T-helper 2 cell treated with Interferon-gamma antibody and Interleukin-4, amounts not matched to agents 100 ng/mL and 5 ng/mL, for 36 hours (primary cell): Measurements from ENCODE around the gene ARFGEF2. TPM values are rescaled to one million over a fixed set of nuclear protein-coding genes. Genes with fewer than 3 reads are reported as not detected.
"Not testable (repeated sequence)": the region's sequence is repeated elsewhere in the genome, so short reads cannot be mapped to it uniquely, and the experiment has no call there.

Experiments
- intact Hi-C: fragments of 100-400 bp; cut with micrococcal nuclease; formaldehyde crosslinking; loops from one replicate; pipeline ENCODE4 v1.15.1; 2023
- total RNA-seq: library from RNA; stranded (reverse); gene quantifications from 2 replicates; pipeline ENCODE4 v1.2.3, GENCODE V29; 2022

Gene ARFGEF2
- total RNA-seq, 1 donor from 2014 or later: 25.1 TPM

DNA sequence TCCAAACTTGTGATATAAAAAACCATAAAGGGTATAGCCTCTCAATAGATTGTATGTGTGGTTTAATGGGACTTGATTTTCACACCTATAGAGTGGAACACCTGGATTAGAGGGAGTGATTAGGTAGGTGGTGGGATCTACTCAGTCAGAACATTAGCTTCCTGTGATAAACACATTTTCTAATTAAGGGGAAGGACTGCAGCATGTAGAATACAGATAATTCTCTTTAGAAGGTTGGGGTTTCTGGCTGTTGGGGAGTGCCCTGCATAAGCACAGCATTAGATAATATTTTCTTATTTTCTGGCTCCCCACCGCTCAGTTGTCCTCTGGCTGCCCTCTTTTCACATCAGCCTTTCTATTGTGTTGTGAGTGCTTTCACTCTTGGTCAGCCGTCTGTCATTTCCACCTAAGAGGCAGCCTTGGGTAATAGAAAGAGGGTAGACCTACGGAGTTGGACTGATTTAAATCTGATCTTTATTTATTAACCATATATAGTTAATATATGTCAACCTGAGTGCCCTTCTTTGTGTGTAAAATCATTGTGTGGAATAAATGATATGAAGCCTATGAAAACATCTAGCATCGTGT is 132.6 kb downstream of the ARFGEF2 start:
- intact Hi-C loops: no loop called here

DNA sequence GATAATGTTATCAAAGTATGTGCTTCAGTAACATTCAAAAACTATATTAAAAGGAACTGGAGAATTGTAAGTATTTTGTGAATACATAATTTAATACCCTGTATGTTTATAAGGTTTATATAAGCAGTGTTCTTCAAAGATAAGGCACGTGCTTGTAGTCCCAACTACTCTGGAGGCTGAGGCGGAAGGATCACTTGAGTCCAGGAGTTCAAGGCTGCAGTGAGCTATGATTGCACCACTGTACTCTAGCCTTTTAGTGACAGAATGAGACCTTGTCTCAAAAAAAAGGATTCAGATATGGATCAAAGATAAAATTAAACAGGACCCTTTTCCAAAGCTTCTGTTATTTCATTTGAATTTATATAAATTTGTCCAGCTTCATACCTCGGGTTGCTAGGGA is 141.8 kb downstream of the ARFGEF2 start:
- intact Hi-C loops: no loop called here

DNA sequence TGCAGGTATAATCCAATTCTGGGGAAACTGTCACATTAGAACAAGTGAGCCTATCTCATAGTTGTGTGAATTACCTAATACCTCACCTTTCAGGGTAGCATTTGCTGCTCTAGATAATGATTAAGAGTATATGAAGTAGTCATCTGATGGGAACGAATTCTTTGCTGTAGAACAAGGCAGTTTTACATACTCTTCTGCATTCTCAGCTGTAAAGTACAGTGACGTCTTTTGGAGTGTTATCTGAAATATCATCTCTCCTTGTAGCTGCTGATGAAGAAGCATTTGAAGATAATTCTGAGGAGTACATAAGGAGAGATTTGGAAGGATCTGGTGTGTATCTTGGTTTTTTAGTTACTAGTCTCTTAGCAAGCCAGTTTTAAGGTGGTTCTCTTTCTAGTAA is 153.0 kb downstream of the ARFGEF2 start:
- intact Hi-C loops: no loop called here

DNA sequence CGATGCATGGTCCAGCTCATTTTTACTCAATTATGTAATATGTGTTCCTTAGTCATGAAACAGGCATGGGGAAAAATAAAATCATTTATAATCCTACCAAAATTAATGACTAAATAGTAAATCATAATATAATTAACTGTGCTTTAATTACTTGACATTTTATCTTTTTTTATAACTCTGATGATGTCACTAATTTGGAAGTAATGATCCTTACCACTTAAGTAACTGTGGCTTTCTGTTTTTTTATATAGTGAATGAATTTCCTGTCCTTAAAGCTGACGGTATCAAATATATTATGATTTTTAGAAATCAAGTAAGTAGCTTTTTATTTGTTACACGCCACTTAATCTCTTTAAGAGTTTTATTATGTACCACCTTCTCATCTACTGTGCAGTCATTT is 156.8 kb downstream of the ARFGEF2 start:
- intact Hi-C loops: no loop called here

DNA sequence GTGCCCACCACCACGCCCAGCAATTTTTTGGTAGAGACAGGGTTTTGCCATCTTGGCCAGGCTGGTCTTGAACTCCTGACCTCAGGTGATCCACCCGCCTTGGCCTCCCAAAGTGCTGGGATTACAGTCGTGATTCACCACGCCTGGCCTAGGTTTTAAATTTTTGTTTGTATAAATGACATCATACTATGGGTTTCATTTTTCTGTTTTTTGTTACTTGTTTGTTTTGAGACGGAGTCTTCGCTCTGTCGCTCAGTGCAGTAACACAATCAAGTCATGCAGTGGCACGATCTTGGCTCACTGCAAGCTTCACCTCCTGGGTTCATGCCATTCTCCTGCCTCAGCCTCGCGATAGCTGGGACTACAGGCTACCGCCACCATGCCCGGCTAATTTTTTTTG is 160.8 kb downstream of the ARFGEF2 start:
- intact Hi-C loops: not testable (repeated sequence)

Other genes with a start within 250 kb of the ARFGEF2 start
- 51.1 and 53.0 TPM in 2 replicates for gene PREX1, start 93.7 kb upstream of the ARFGEF2 start, total RNA-seq
- 92.0 and 92.7 TPM in 2 replicates for gene CSE1L, start 124.6 kb downstream of the ARFGEF2 start, total RNA-seq